A549 (cell line): ENCODE measurements around the gene ART1. TPM values are rescaled to one million over a fixed set of nuclear protein-coding genes. Genes with fewer than 3 reads are reported as not detected.

Source experiments
- ATAC-seq, 2 experiments: fragments of 200-7000 bp in 1 of 2; fragments of >200 bp in 1 of 2; cut with Nextera tagmentation in 1 of 2; cut with Tn5 transposase in 1 of 2; 3 replicates each; pipeline versions ENCODE4 v1.8.0 to v1.9.1; 2018 to 2020; ENCODE audit warnings: mild to moderate bottlenecking in 1 of 2, moderate library complexity in 1 of 2
- CTCF ChIA-PET: fragments of 300-600 bp; sonication (Branson Sonifier 250); formaldehyde crosslinking; extraction: SDS; loops from one replicate; lab custom pipeline; 2021; ENCODE audit warnings: antibody characterized with exemption, inconsistent platforms; lab: Yijun Ruan, JAX
- POLR2A ChIA-PET: fragments of 350-600 bp; formaldehyde crosslinking; extraction: SDS; loops from one replicate; lab custom pipeline; 2021; ENCODE audit warnings: antibody characterized with exemption, inconsistent platforms; lab: Yijun Ruan, JAX
- DNase-seq, 2 experiments: peaks; one replicate each; pipeline versions ENCODE4 v3.0.0 to v3.0.0-alpha.2; 2011 to 2016; ENCODE audit warnings: low read depth in 1 of 2, low spot score in 1 of 2
- FAIRE-seq: peaks from 2 replicates; lab custom pipeline; 2011; peaks lifted over from hg19 to GRCh38; lab: Jason Lieb, UNC
- H3K27ac ChIP-seq, 2 experiments: fragments of >200 bp; sonication (Bioruptor Twin); formaldehyde crosslinking; 3 replicates each; pipeline ENCODE4 v1.5.1; 2016 to 2017
- H3K4me1 ChIP-seq: fragments of >200 bp; sonication (Bioruptor Twin); formaldehyde crosslinking; 3 replicates; pipeline ENCODE4 v1.6.1; 2016
- H3K4me2 ChIP-seq: fragments of >200 bp; sonication (Bioruptor Twin); formaldehyde crosslinking; 3 replicates; pipeline ENCODE4 v1.6.1; 2016
- H3K4me3 ChIP-seq: fragments of >200 bp; sonication (Bioruptor Twin); formaldehyde crosslinking; 3 replicates; pipeline ENCODE4 v1.5.1; 2016
- H3K9me3 ChIP-seq: fragments of >200 bp; sonication (Bioruptor Twin); formaldehyde crosslinking; 3 replicates; pipeline ENCODE4 v1.6.1; 2016
- BHLHE40 ChIP-seq: IDR thresholded peaks from 2 replicates; pipeline ENCODE4 v1.6.1; 2012; ENCODE audit warnings: low read depth, low read length, inconsistent platforms
- CBX2 ChIP-seq: fragments of 200-600 bp; sonication (generic); IDR thresholded peaks from 2 replicates; pipeline ENCODE4 v1.6.1; 2016; ENCODE audit warnings: low read depth, mild to moderate bottlenecking, borderline replicate concordance
- CHD4 ChIP-seq: fragments of 200-600 bp; sonication (generic); IDR thresholded peaks from 2 replicates; pipeline ENCODE4 v1.6.1; 2016; ENCODE audit warnings: antibody characterized with exemption, mild to moderate bottlenecking, borderline replicate concordance
- EHMT2 ChIP-seq: fragments of 200-600 bp; sonication (generic); IDR thresholded peaks from 2 replicates; pipeline ENCODE4 v1.6.1; 2016; ENCODE audit warnings: antibody characterized with exemption, low read depth, mild to moderate bottlenecking, moderate library complexity
- FOSB ChIP-seq: fragments of 250-450 bp; sonication (Bioruptor Pico); IDR thresholded peaks from 2 replicates; pipeline ENCODE4 v1.5.0; 2020; ENCODE audit warnings: mild to moderate bottlenecking, moderate library complexity
- JUN ChIP-seq, 2 experiments: fragments of >200 bp; sonication (Bioruptor Twin); formaldehyde crosslinking; IDR thresholded peaks; 2 replicates in 1 of 2; 3 replicates in 1 of 2; pipeline ENCODE4 v1.6.1; 2016 to 2017
- JUNB ChIP-seq: fragments of >200 bp; sonication (Bioruptor Twin); formaldehyde crosslinking; IDR thresholded peaks from 2 replicates; pipeline ENCODE4 v1.6.1; 2016
- MAFK ChIP-seq: fragments of 450-650 bp; IDR thresholded peaks from 2 replicates; pipeline ENCODE4 v1.6.1; 2014; ENCODE audit not compliant: partially characterized antibody
- MAZ ChIP-seq: fragments of 150-350 bp; IDR thresholded peaks from 2 replicates; pipeline ENCODE4 v1.6.1; 2014; ENCODE audit warnings: antibody characterized with exemption, low read depth, low read length, borderline replicate concordance
- MYC ChIP-seq: IDR thresholded peaks from 2 replicates; pipeline ENCODE4 v1.6.1; 2012; ENCODE audit warnings: mild to moderate bottlenecking, inconsistent platforms, low read length, improper control_type of control experiment, borderline replicate concordance
- NFE2L2 ChIP-seq: fragments of 150-350 bp; conservative IDR thresholded peaks from 2 replicates; pipeline ENCODE4 v1.6.1; 2014; ENCODE audit warnings: low read length
- NPAS2 ChIP-seq: fragments of 250-450 bp; sonication (Bioruptor Pico); IDR thresholded peaks from 2 replicates; pipeline ENCODE4 v1.8.0; 2022; ENCODE audit warnings: mild to moderate bottlenecking, moderate library complexity, borderline replicate concordance
- POLR2A ChIP-seq: IDR thresholded peaks from 2 replicates; pipeline ENCODE4 v1.6.1; 2012; ENCODE audit warnings: mild to moderate bottlenecking, low read length
- POLR2AphosphoS2 ChIP-seq: conservative IDR thresholded peaks from 2 replicates; pipeline ENCODE4 v1.6.1; 2012; ENCODE audit warnings: low read length, improper control_type of control experiment, inconsistent platforms
- RAD21 ChIP-seq, 2 experiments: fragments of >200 bp in 1 of 2; sonication (Bioruptor Twin) in 1 of 2; formaldehyde crosslinking in 1 of 2; IDR thresholded peaks in 1 of 2; conservative IDR thresholded peaks in 1 of 2; 2 replicates in 1 of 2; 3 replicates in 1 of 2; pipeline ENCODE4 v1.6.1; 2012 to 2018; ENCODE audit warnings: inconsistent platforms in 1 of 2
- SMC3 ChIP-seq: fragments of >200 bp; sonication (Bioruptor Twin); formaldehyde crosslinking; IDR thresholded peaks from 3 replicates; pipeline ENCODE4 v1.6.1; 2018; ENCODE audit warnings: inconsistent platforms
- TFCP2L1 ChIP-seq: fragments of 250-450 bp; sonication (Bioruptor Pico); IDR thresholded peaks from 2 replicates; pipeline ENCODE4 v1.5.0; 2021; ENCODE audit warnings: mild to moderate bottlenecking
- ZC3H11A ChIP-seq: fragments of 450-650 bp; IDR thresholded peaks from 2 replicates; pipeline ENCODE4 v1.6.1; 2014; ENCODE audit warnings: antibody characterized with exemption, mild to moderate bottlenecking
- WGBS: methylation state at CpG from one replicate; pipeline ENCODE4 v1.1.6; 2017; ENCODE audit errors: missing lambda C conversion rate; 5-methylcytosine and 5-hydroxymethylcytosine counted together
- polyA plus RNA-seq, 4 experiments: library from polyadenylated mRNA; depleted of rRNA in 3 of 4; stranded (reverse); fragments of >200 nt; fragmentation: RNase III in 1 of 4; extraction: RNeasy Plus Mini Kit Qiagen cat#74134 plus additional on column Dnase treatment in 1 of 4; gene quantifications; 2 replicates in 3 of 4; 3 replicates in 1 of 4; pipeline ENCODE4 v1.2.3, GENCODE V29; 2011 to 2017
- TF ChIP-seq, protein P1 (sequence below): IDR thresholded peaks from 2 replicates; pipeline ENCODE4 v1.6.1; 2012
- TF ChIP-seq, protein P2 (sequence below): IDR thresholded peaks from 2 replicates; pipeline ENCODE4 v1.6.1; 2012; ENCODE audit warnings: low read depth, borderline replicate concordance
- TF ChIP-seq, protein P3 (sequence below): fragments of 450-650 bp; IDR thresholded peaks from 2 replicates; pipeline ENCODE4 v1.6.1; 2014; ENCODE audit warnings: antibody characterized with exemption

Gene ART1
- polyA plus RNA-seq, 2 of the 4 experiments (the other 2 are of a cell fraction): not detected

DNA sequence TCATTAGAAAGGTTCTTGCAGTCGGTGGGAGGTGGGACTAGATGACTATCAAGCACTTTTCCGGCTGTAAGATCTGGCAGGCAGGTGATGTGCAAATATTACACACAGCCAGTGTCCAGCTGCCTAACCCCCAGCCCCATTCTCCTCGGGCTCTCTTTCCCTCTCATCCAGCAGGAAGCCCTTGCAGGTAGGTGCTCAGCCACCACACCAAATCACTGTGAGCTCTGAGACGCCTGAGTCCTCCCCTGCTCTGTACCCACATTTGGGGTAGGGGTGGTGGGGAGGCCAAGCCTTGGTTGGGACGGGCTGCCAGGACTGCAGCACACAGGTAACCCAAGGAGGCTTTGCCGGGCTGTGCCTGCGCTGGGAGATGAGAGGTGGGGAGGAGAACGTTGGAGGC, 3.7 kb upstream of the ART1 start:
- POLR2A ChIA-PET: no interaction called here
- Histone ChIP-seq H3K4me2 (no peak overlapping the region), H3K4me1 (peaks cover 27% of the 10 kb centered on the region), H3K27ac (no peak overlapping the region), H3K9me3 (no peaks in the 10 kb centered on the region), H3K4me3 (no peak overlapping the region)
- no peak for FAIRE-seq
- DNase-seq: no peak
- no peak for ATAC-seq
- 61% methylated on average over 8 of the region's 8 CpGs for WGBS
- CTCF ChIA-PET: no interaction called here
- TF ChIP-seq, protein P1, sequence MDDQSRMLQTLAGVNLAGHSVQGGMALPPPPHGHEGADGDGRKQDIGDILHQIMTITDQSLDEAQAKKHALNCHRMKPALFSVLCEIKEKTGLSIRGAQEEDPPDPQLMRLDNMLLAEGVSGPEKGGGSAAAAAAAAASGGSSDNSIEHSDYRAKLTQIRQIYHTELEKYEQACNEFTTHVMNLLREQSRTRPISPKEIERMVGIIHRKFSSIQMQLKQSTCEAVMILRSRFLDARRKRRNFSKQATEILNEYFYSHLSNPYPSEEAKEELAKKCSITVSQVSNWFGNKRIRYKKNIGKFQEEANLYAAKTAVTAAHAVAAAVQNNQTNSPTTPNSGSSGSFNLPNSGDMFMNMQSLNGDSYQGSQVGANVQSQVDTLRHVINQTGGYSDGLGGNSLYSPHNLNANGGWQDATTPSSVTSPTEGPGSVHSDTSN: no peak
- TF ChIP-seq MAZ: no peak
- TF ChIP-seq, protein P2, sequence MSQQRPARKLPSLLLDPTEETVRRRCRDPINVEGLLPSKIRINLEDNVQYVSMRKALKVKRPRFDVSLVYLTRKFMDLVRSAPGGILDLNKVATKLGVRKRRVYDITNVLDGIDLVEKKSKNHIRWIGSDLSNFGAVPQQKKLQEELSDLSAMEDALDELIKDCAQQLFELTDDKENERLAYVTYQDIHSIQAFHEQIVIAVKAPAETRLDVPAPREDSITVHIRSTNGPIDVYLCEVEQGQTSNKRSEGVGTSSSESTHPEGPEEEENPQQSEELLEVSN: no peak
- no peak for TF ChIP-seq POLR2AphosphoS2
- TF ChIP-seq MAFK: no peak
- no peak for TF ChIP-seq JUN (IDR thresholded peaks at IDR 0.05)
- TF ChIP-seq, protein P3, sequence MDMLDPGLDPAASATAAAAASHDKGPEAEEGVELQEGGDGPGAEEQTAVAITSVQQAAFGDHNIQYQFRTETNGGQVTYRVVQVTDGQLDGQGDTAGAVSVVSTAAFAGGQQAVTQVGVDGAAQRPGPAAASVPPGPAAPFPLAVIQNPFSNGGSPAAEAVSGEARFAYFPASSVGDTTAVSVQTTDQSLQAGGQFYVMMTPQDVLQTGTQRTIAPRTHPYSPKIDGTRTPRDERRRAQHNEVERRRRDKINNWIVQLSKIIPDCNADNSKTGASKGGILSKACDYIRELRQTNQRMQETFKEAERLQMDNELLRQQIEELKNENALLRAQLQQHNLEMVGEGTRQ: no peak

DNA sequence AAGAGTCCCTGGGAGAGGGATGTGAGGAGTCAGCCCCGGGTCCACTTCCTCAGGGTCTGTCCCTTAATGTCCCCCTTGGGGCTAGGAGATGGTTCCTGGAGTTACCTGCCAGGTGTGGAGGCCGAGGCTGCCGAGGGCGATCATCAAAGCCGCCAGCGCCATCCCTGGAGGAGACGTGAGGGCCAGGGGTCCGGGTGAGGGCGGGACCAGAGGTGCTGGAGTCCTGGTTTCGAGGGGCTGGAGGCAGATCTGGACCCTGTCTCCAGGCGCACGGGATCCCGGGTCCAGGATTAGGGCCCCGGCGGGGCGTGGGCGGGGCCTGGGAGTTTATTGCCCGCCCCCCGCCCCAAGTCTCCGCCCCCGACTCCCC, 3.2 kb upstream of the ART1 start, which contains the start of gene ART5:
ART5 (minus strand) TSS at position 292 of the 370 bp plus-strand sequence; CDS start at position 162, 130 bp downstream.
- Histone ChIP-seq H3K27ac (peak within 1 kb of the TSS; percentile 58 to 85), H3K4me3 (peak within 1 kb of the TSS; percentile 57)
- ChIA-PET CTCF (no interaction called here), POLR2A (no interaction called here)
- WGBS: 81% methylated on average over 12 of the region's 21 CpGs
- no peak for DNase-seq
- TF ChIP-seq NPAS2 (CRISPR knock-in tag) (no peak), MAZ (no peak), ZC3H11A (no peak), JUN (IDR thresholded peaks at IDR 0.05) (no peak), SMC3 (no peak), EHMT2 (no peak), JUNB (no peak), FOSB (CRISPR knock-in tag) (no peak), BHLHE40 (no peak), RAD21 (conservative IDR thresholded peaks at IDR 0.05 in 1 of 2, IDR thresholded peaks at IDR 0.05 in 1 of 2) (no peak), MYC (no peak), POLR2A (no peak), CHD4 (no peak), NFE2L2 (no peak), CBX2 (no peak), TFCP2L1 (CRISPR knock-in tag) (no peak)
- TF ChIP-seq, protein P3: no peak
- TF ChIP-seq, all 56 proteins: peak for 0
- no peak for ATAC-seq
- no peaks in the 10 kb centered on the region for H3K9me3 ChIP-seq
- peaks cover 27% of the 10 kb centered on the region for H3K4me1 ChIP-seq
- FAIRE-seq: no peak
- peak within 1 kb of the TSS; percentile 96 for H3K4me2 ChIP-seq
